D721Med (cell line): ENCODE data around the gene CCNQ.

Source experiments
- DNase-seq: peaks from one replicate; pipeline ENCODE4 v3.0.0; 2011; ENCODE audit warnings: low spot score; ENCODE audit not compliant: insufficient read length
- FAIRE-seq: peaks from 2 replicates; lab custom pipeline; 2011; peaks lifted over from hg19 to GRCh38; lab: Jason Lieb, UNC
- TF ChIP-seq, protein P1 (sequence below): IDR thresholded peaks from 2 replicates; pipeline ENCODE4 v1.5.1; 2012; ENCODE audit warnings: mild to moderate bottlenecking, control low read depth; ENCODE audit not compliant: insufficient read depth; ENCODE audit errors: missing control alignments

The CCNQ gene

DNA sequence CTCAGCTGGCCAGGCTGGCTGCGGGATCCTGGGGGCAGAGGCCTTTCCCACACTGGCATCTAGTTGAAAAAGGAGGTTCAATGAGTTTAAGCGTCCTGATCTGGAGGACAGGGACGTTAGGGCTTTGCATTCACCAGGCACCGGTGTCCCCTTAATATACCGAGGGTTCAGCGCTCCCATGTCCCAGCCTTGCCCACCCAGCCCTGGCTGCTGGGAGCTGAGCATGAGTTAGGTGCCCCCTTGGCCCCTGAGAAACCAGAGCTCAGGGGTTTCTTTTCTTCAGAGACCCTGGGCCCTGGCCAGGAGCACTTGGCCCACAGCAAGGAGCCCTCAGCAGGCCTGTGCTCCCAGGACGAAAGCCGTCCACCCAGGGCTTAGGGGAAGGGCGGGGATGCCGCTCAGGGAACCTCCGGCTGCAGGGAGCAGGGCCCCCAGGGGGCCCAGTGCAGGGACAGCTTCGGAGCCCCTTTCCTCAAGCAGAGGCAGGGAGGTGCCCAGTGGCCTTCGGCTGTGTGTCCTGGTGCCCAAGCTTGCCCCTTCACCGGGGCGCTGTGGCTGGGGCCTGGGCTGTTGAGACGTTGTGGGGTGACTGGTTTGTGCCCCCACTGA, 27.2 kb upstream of the CCNQ start:
- TF ChIP-seq, protein P1, sequence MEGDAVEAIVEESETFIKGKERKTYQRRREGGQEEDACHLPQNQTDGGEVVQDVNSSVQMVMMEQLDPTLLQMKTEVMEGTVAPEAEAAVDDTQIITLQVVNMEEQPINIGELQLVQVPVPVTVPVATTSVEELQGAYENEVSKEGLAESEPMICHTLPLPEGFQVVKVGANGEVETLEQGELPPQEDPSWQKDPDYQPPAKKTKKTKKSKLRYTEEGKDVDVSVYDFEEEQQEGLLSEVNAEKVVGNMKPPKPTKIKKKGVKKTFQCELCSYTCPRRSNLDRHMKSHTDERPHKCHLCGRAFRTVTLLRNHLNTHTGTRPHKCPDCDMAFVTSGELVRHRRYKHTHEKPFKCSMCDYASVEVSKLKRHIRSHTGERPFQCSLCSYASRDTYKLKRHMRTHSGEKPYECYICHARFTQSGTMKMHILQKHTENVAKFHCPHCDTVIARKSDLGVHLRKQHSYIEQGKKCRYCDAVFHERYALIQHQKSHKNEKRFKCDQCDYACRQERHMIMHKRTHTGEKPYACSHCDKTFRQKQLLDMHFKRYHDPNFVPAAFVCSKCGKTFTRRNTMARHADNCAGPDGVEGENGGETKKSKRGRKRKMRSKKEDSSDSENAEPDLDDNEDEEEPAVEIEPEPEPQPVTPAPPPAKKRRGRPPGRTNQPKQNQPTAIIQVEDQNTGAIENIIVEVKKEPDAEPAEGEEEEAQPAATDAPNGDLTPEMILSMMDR = no peak
- FAIRE-seq (no peak), DNase-seq (no peak)

DNA sequence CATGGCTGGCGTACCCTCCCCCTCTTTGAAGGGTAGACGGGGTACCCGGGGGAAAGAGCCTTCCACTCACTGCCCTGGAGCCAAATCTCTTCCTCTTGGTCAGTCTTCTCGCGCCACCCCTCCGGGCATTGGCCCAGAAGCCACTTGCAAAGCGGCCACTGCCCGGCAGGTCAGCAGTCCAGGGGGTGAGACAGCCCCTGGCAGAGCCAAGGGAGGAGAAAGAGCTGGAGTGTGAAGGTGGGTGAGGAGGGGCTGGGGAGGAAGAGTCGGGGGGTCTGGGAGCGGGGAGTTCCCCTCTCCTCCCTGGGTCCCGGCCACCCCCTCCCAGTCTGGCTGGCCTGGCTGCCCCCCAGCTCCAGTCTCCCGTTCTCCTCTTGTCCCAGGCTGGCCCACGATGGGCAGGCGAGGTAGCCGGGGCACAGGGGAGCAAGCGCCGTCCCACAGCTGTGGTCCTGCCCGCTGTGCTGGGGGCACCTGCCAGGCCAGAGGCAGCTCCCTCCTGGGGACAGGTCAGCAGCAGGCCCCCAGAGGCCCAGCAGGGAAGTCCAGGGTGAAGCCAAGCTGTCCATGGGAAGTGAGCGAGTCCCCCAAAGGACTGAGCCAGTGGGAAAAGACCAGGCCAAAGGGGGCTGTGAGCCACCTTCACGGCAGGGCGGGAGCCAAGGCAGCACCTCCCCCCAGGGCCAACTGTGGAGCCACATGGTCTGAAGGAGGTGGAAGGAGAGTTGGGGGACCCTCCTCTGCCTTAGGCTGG, 26.5 kb upstream of the CCNQ start:
- DNase-seq (no peak), FAIRE-seq (no peak)
- TF ChIP-seq, protein P1 = no peak

DNA sequence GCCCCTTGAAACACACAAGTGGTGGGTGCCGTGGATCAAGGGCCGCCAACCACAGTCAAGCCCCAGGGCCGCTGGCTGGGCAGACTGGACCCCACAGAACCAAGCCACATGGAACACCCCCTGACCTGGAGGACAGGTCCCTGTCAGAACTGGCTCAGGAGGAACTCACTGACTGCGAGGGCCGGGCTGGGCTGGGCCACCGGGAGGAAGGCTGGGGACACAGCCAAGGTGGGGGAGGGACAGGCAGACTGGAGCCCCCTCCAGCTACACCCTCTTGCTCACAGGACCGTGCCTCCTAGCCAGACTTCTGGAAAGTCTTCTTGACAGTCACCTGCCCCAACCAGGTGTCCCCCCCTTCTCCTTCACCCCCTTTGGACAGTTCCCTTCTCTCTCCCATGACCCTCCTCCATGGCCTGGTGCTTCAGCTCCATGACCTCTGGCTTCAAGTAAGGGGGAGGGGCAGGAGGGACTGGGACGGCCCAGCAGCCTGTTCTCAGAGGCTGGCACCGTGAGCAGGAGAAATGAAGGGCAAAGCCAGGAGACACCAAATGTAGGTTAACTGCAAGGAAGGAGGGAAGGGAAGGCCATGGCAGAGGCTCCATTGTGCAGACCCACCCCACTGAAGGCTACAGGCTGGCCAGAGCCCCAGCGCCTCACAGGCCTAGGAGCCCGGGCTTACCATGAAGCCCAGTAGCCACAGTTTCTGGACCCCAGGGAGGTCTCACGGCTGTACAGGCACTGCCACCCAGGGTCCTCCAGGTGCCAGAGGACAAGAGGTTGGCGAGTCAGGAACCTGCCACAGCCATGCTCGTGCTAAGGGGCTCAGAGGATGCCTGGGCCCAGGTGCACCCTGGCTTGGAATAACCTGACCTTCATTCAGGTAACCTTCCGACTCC, 25.5 kb upstream of the CCNQ start:
- DNase-seq (no peak), FAIRE-seq (no peak)
- TF ChIP-seq, protein P1 = no peak

DNA sequence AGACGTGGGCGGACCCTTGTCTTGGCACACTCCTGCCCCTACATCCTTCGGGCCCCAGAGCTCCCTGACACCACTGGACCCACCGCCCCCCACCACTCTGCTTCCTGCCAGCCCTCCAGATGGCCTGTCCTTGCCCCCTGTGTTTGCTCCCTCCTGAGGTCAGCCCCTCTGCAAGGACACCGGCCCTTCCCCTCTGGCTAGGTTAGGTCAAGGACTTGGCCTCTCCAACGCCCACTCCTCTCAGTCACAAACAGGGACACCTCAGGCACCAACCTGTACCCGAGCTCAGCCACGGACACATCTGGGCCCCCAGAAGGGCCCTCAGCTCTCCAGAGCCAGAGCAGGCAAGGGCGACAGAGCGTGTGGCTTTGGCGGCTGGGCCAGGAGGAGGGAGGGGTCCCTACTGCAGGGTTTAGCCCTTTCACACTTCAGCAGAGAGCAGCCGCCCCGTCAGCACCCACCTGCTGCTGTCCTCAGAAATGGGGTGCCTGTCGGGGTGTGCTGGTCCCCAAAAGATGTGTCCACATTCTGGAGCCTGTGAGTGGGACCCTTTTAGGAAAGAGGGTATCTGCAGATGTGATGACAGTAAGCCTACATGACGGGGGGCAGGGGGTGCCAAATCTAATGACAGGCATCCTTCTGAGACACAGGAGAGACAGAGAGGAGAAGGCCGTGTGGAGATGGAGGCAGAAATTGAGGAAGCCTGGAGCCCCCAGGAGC, 24.5 kb upstream of the CCNQ start:
- FAIRE-seq = no peak
- TF ChIP-seq, protein P1 = no peak
- no peak for DNase-seq

DNA sequence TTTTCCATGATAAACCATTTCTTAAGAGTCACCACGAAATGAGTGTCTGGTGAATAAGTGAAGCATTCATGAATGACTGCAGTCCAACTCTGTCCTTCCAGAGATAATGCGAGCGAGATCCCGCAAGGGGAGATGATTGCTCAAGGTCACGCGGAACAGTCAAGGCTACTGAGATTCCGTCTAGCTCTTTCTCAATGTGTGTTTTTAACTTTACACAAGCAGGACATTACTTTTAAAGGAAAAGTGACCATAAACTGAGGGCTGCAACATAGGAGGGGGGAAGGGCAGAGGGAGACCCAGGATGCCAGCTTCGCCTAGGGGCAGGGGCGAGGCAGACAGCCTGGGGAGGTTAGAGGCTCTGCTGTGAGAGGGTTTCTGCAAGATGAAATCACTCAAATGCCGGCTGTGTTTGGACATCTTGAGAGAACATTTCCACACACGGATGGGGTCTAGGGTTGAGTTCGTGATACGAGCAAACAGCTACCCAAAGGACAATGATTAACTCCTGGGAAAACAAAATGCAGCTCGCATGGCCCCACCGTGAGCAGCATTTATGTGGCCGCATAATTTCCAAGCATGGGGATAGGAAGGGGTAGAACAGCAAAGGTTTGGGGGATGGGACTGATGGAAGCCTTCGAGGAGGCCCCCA, 23.8 kb upstream of the CCNQ start:
- FAIRE-seq = no peak
- no peak for DNase-seq
- TF ChIP-seq, protein P1 = no peak

DNA sequence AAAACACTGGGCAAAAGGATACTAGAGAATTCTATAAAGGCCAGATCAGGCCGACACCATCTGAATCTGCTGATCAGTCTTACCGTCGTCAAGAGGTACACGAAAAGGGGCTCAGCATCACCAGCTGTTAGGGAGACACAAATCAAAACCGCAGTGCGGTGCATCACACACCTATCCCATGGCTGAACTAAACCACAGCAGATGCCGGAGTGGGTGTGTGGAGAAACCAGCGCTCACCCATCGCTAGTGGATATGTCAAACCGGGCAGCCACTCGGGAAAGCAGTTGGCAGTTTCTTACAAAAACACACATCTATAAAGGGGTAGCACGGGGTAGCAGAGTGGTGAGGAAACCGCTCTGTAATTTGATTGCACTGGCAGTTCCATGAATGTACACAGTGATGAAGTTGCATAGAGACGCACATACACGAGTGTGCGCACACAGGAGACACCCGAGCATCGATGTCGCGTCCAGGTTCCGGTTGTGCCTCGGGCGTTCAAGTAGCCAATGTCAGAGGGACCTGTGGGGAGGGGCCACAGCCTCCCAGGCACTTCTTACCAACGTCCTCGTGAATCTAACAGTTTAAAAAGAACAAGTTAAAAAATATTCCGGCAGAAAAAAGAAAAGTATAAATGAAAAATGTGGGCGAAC, 23.1 kb upstream of the CCNQ start:
- DNase-seq (no peak), FAIRE-seq (no peak)
- TF ChIP-seq, protein P1 = no peak
